ENCODE measurements around the gene ZFAND3.

- TF ChIP-seq CTCF (IDR thresholded peaks at IDR 0.05; ENCODE audit: insufficient read depth, low read depth, low read length), result no peak
- TF ChIP-seq EZH2 (IDR thresholded peaks at IDR 0.05; ENCODE audit: insufficient read depth, low read length), result no peak
These were observed 13.3 kb upstream of the ZFAND3 start for GRCh38 chr6:37806213-37806612.

All from astrocyte (in vitro differentiated cells and primary cell).